Measurements from ENCODE around the gene MCF2L. TPM values are rescaled to one million over a fixed set of nuclear protein-coding genes. Genes with fewer than 3 reads are reported as not detected.
A peak's percentile ranks its signal among the peaks of the same experiment; 100 is the strongest.

The MCF2L gene
- total and polyA plus RNA-seq, 2 experiments from 2014 or later: 27.6 to 38.6 TPM

GRCh38 chr13:112931028-112931934 is 37.7 kb upstream of the MCF2L start:
- H3K27ac ChIP-seq: no peak overlapping the region
- no peaks in the 10 kb centered on the region for H3K27me3 ChIP-seq
- no peaks in the 10 kb centered on the region for H3K9me3 ChIP-seq (ENCODE audit: low read depth)
- no peaks in the 10 kb centered on the region for H3K4me1 ChIP-seq (ENCODE audit: low read depth)
- peak; percentile 86 for TF ChIP-seq CTCF (IDR thresholded peaks at IDR 0.05; ENCODE audit: low read depth, low read length)
- H3K4me3 ChIP-seq: no peak overlapping the region
- DNase-seq (ENCODE audit: low read depth in 1 of 2, low spot score in 1 of 2): peak; percentile 58 to 84
- no peaks in the 10 kb centered on the region for H3K36me3 ChIP-seq

- Histone ChIP-seq H3K4me1 (ENCODE audit: low read depth) (no peaks in the 10 kb centered on the region), H3K27ac (no peak overlapping the region), H3K27me3 (no peaks in the 10 kb centered on the region), H3K9me3 (ENCODE audit: low read depth) (no peaks in the 10 kb centered on the region), H3K36me3 (no peaks in the 10 kb centered on the region), H3K4me3 (no peak overlapping the region)
- no peak for DNase-seq (ENCODE audit: low read depth in 1 of 2, low spot score in 1 of 2)
- no peak for TF ChIP-seq CTCF (IDR thresholded peaks at IDR 0.05; ENCODE audit: low read depth, low read length)
Observed at GRCh38 chr13:112932971-112933370, 36.0 kb upstream of the MCF2L start.

GRCh38 chr13:112933649-112934048 is 35.4 kb upstream of the MCF2L start:
- DNase-seq (ENCODE audit: low read depth in 1 of 2, low spot score in 1 of 2): no peak
- no peaks in the 10 kb centered on the region for H3K9me3 ChIP-seq (ENCODE audit: low read depth)
- no peaks in the 10 kb centered on the region for H3K27me3 ChIP-seq
- H3K4me3 ChIP-seq: no peak overlapping the region
- H3K27ac ChIP-seq: no peak overlapping the region
- H3K36me3 ChIP-seq: no peaks in the 10 kb centered on the region
- TF ChIP-seq CTCF (IDR thresholded peaks at IDR 0.05; ENCODE audit: low read depth, low read length): no peak
- no peaks in the 10 kb centered on the region for H3K4me1 ChIP-seq (ENCODE audit: low read depth)

GRCh38 chr13:112934078-112934477 is 34.9 kb upstream of the MCF2L start:
- no peak overlapping the region for H3K4me3 ChIP-seq
- H3K27ac ChIP-seq: no peak overlapping the region
- H3K9me3 ChIP-seq (ENCODE audit: low read depth): no peaks in the 10 kb centered on the region
- no peaks in the 10 kb centered on the region for H3K27me3 ChIP-seq
- TF ChIP-seq CTCF (IDR thresholded peaks at IDR 0.05; ENCODE audit: low read depth, low read length): no peak
- no peaks in the 10 kb centered on the region for H3K4me1 ChIP-seq (ENCODE audit: low read depth)
- DNase-seq (ENCODE audit: low read depth in 1 of 2, low spot score in 1 of 2): no peak
- no peaks in the 10 kb centered on the region for H3K36me3 ChIP-seq

- H3K9me3 ChIP-seq (ENCODE audit: low read depth): no peaks in the 10 kb centered on the region
- H3K4me3 ChIP-seq: no peak overlapping the region
- no peaks in the 10 kb centered on the region for H3K27me3 ChIP-seq
- H3K36me3 ChIP-seq: no peaks in the 10 kb centered on the region
- TF ChIP-seq CTCF (IDR thresholded peaks at IDR 0.05; ENCODE audit: low read depth, low read length): no peak
- H3K4me1 ChIP-seq (ENCODE audit: low read depth): no peaks in the 10 kb centered on the region
- no peak for DNase-seq (ENCODE audit: low read depth in 1 of 2, low spot score in 1 of 2)
- H3K27ac ChIP-seq: no peak overlapping the region
Observed at GRCh38 chr13:112938680-112939079, 30.3 kb upstream of the MCF2L start.
